Measurements from ENCODE around the gene BRMS1L. TPM values are rescaled to one million over a fixed set of nuclear protein-coding genes. Genes with fewer than 3 reads are reported as not detected.

BRMS1L gene
- total RNA-seq, 6 experiments from 2014 or later = 7.1 to 10.1 (median 8.4) TPM

- TF ChIP-seq CTCF (IDR thresholded peaks at IDR 0.05) = no peak
- no peak overlapping the region for H3K4me3 Mint-ChIP-seq
- no peak for DNase-seq
- no peaks in the 10 kb centered on the region for H3K4me1 Mint-ChIP-seq (ENCODE audit: low read depth)
- H3K27ac Mint-ChIP-seq = no peak overlapping the region
- H3K9me3 Mint-ChIP-seq = no peaks in the 10 kb centered on the region
- H3K36me3 Mint-ChIP-seq (ENCODE audit: low read depth) = no peaks in the 10 kb centered on the region
- no peaks in the 10 kb centered on the region; the same call in 1 of the 2 replicates for H3K27me3 Mint-ChIP-seq (ENCODE audit: insufficient read depth)
Observed at GRCh38 chr14:35910191-35910590, 84.1 kb downstream of the BRMS1L start.

- H3K27me3 Mint-ChIP-seq (ENCODE audit: insufficient read depth) = no peaks in the 10 kb centered on the region; the same call in 1 of the 2 replicates
- no peaks in the 10 kb centered on the region for H3K9me3 Mint-ChIP-seq
- no peak for TF ChIP-seq CTCF (IDR thresholded peaks at IDR 0.05)
Observed at GRCh38 chr14:35911097-35911496, 85.0 kb downstream of the BRMS1L start.

DNA sequence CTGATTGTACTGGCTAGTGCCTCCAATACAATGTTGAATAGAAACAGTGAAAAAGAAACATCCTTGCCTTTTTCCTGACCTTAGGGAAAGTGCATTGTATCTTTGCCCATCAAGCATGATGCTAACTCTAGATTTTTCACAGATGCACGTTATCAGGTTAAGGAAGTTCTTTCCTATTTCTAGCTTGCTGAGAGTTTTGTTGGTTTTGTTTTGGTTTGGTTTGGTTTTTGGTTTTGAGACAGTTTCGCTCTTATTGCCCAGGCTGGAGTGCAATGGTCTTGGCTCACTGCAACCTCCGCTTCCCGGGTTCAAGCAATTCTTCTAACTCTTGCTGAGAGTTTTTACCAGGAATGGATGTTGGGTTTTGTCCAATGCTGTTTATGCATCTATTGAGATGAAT lies 89.0 kb downstream of the BRMS1L start:
- Mint-ChIP-seq H3K9me3 (no peaks in the 10 kb centered on the region), H3K4me3 (no peak overlapping the region), H3K27ac (no peak overlapping the region), H3K4me1 (ENCODE audit: low read depth) (no peaks in the 10 kb centered on the region), H3K27me3 (ENCODE audit: insufficient read depth) (no peaks in the 10 kb centered on the region; the same call in 1 of the 2 replicates), H3K36me3 (ENCODE audit: low read depth) (no peaks in the 10 kb centered on the region)
- no peak for DNase-seq
- TF ChIP-seq CTCF (IDR thresholded peaks at IDR 0.05) = no peak

More at GRCh38 chr14:35911097-35911496, 85.0 kb downstream of the BRMS1L start:
- no peak for DNase-seq
- H3K36me3 Mint-ChIP-seq (ENCODE audit: low read depth) = no peaks in the 10 kb centered on the region
- no peaks in the 10 kb centered on the region for H3K4me1 Mint-ChIP-seq (ENCODE audit: low read depth)
- H3K27ac Mint-ChIP-seq = no peak overlapping the region
- no peak overlapping the region for H3K4me3 Mint-ChIP-seq

GRCh38 chr14:35915775-35916174 lies 89.6 kb downstream of the BRMS1L start:
- Mint-ChIP-seq H3K27ac (no peak overlapping the region), H3K36me3 (ENCODE audit: low read depth) (no peaks in the 10 kb centered on the region), H3K9me3 (no peaks in the 10 kb centered on the region), H3K4me1 (ENCODE audit: low read depth) (no peaks in the 10 kb centered on the region), H3K4me3 (no peak overlapping the region), H3K27me3 (ENCODE audit: insufficient read depth) (no peaks in the 10 kb centered on the region; the same call in 1 of the 2 replicates)
- no peak for TF ChIP-seq CTCF (IDR thresholded peaks at IDR 0.05)
- DNase-seq = no peak

Other genes with a start within 250 kb of the BRMS1L start
- gene RALGAPA1, start 17.0 kb upstream of the BRMS1L start, total RNA-seq (2021; fragmentation: NEBNext Ultra II Directional; extraction: Animal tissue kit (Norgen Biotek cat#: 25700)) = 10 to 100 TPM; 12.1 to 16.1 (median 13.2) TPM

Measured in HFFc6 (cell line).